H1 (cell line): ENCODE measurements around the gene OR6C6. TPM values are rescaled to one million over a fixed set of nuclear protein-coding genes. Genes with fewer than 3 reads are reported as not detected.

Source experiments
- CTCF ChIA-PET: fragments of 300-600 bp; sonication (Branson Sonifier 250); formaldehyde crosslinking; loops from one replicate; lab custom pipeline; 2021; ENCODE audit not compliant: partially characterized antibody; lab: Charles Lee
- POLR2A ChIA-PET: fragments of 300-600 bp; sonication (Branson Sonifier 250); formaldehyde crosslinking; loops from one replicate; lab custom pipeline; 2021; ENCODE audit warnings: inconsistent platforms; ENCODE audit not compliant: partially characterized antibody; lab: Charles Lee
- DNase-seq, 2 experiments: peaks; one replicate each; pipeline versions ENCODE4 v3.0.0 to v3.0.0-alpha.2; 2010 to 2022; ENCODE audit warnings: low spot score in 2 of 2, low read depth in 1 of 2, mixed read lengths in 1 of 2
- FAIRE-seq: peaks from 2 replicates; lab custom pipeline; 2011; peaks lifted over from hg19 to GRCh38; lab: Jason Lieb, UNC
- H2AFZ ChIP-seq: 2 replicates; pipeline ENCODE4 v1.8.1; 2012; ENCODE audit warnings: low read length, inconsistent platforms
- H2AK5ac ChIP-seq: 2 replicates; pipeline ENCODE4 v1.6.1; 2013; ENCODE audit warnings: low read depth, low read length
- H2BK120ac ChIP-seq: replicated peaks from 2 replicates; pipeline ENCODE3; 2013; ENCODE audit warnings: low read depth, low read length, inconsistent platforms
- H2BK12ac ChIP-seq: 2 replicates; pipeline ENCODE4 v1.6.1; 2013; ENCODE audit warnings: low read depth, low read length
- H2BK15ac ChIP-seq: 2 replicates; pipeline ENCODE4 v1.6.1; 2013; ENCODE audit warnings: low read length
- H2BK20ac ChIP-seq: 2 replicates; pipeline ENCODE4 v1.6.1; 2013; ENCODE audit warnings: low read length
- H2BK5ac ChIP-seq: 2 replicates; pipeline ENCODE4 v1.6.1; 2013; ENCODE audit warnings: low read depth, low read length
- H3K14ac ChIP-seq: 2 replicates; pipeline ENCODE4 v1.6.1; 2013; ENCODE audit warnings: inconsistent platforms; ENCODE audit not compliant: insufficient read length
- H3K18ac ChIP-seq: 2 replicates; pipeline ENCODE4 v1.6.1; 2013; ENCODE audit warnings: low read length; ENCODE audit errors: extremely low read depth
- H3K23ac ChIP-seq: 2 replicates; pipeline ENCODE4 v1.6.1; 2013; ENCODE audit warnings: inconsistent platforms; ENCODE audit not compliant: insufficient read length
- H3K23me2 ChIP-seq: 2 replicates; pipeline ENCODE4 v1.6.1; 2013; ENCODE audit warnings: low read depth, low read length
- H3K27ac ChIP-seq: 2 replicates; pipeline ENCODE4 v1.6.1; 2011; ENCODE audit warnings: low read depth, low read length, inconsistent platforms
- H3K27me3 ChIP-seq, 4 experiments: replicated peaks in 1 of 4; 1 replicate in 1 of 4; 2 replicates in 3 of 4; pipeline versions ENCODE4 v1.6.1 to v1.8.1; 2011 to 2013; ENCODE audit warnings: low read length in 3 of 4, mild to moderate bottlenecking in 3 of 4, inconsistent platforms in 2 of 4, mixed read lengths in 2 of 4, moderate library complexity in 1 of 4; ENCODE audit not compliant: control insufficient read depth in 3 of 4, insufficient read depth in 3 of 4; ENCODE audit errors: extremely low read depth in 1 of 4
- H3K36me3 ChIP-seq, 4 experiments: 2 replicates each; pipeline versions ENCODE4 v1.6.1 to v1.8.1; 2011 to 2013; ENCODE audit warnings: mild to moderate bottlenecking in 4 of 4, low read length in 3 of 4, moderate library complexity in 2 of 4, control low read depth in 1 of 4, inconsistent platforms in 1 of 4; ENCODE audit not compliant: insufficient read depth in 4 of 4, control insufficient read depth in 2 of 4
- H3K4ac ChIP-seq: replicated peaks from 2 replicates; pipeline ENCODE3; 2013; ENCODE audit warnings: low read length, low read depth, mixed read lengths, inconsistent platforms; ENCODE audit not compliant: insufficient read length
- H3K4me1 ChIP-seq, 4 experiments: replicated peaks in 1 of 4; 1 replicate in 1 of 4; 2 replicates in 3 of 4; pipeline versions ENCODE4 v1.6.1 to v1.8.1; 2011 to 2013; ENCODE audit warnings: low read length in 3 of 4, inconsistent platforms in 2 of 4, mixed read lengths in 1 of 4; ENCODE audit not compliant: insufficient read depth in 4 of 4, control insufficient read depth in 3 of 4
- H3K4me2 ChIP-seq, 2 experiments: 2 replicates each; pipeline versions ENCODE4 v1.6.1 to v1.8.1; 2011 to 2013; ENCODE audit warnings: low read depth in 2 of 2, low read length in 2 of 2, control low read depth in 1 of 2, inconsistent platforms in 1 of 2, mild to moderate bottlenecking in 1 of 2; ENCODE audit not compliant: insufficient read depth in 1 of 2
- H3K4me3 ChIP-seq, 4 experiments: fragments of 200-600, 300-600 bp in 1 of 4; sonication (generic), shearing (Covaris generic), sonication (Bioruptor Twin) in 1 of 4; 2 replicates each; pipeline versions ENCODE4 v1.5.1 to v1.8.1; 2011 to 2016; ENCODE audit warnings: low read length in 4 of 4, low read depth in 3 of 4, control low read depth in 2 of 4, inconsistent platforms in 2 of 4, mild to moderate bottlenecking in 2 of 4, mixed read lengths in 1 of 4, moderate library complexity in 1 of 4; ENCODE audit not compliant: insufficient read depth in 2 of 4; ENCODE audit errors: extremely low read depth in 1 of 4
- H3K56ac ChIP-seq: replicated peaks from 2 replicates; pipeline ENCODE3; 2013; ENCODE audit warnings: low read depth, mild to moderate bottlenecking, mixed read lengths, low read length, inconsistent platforms; ENCODE audit not compliant: insufficient read length
- H3K79me1 ChIP-seq: 2 replicates; pipeline ENCODE4 v1.6.1; 2013; ENCODE audit warnings: low read depth, low read length, control low read depth
- H3K79me2 ChIP-seq, 2 experiments: 2 replicates each; pipeline versions ENCODE4 v1.6.1 to v1.8.1; 2012 to 2013; ENCODE audit warnings: low read length in 2 of 2, mild to moderate bottlenecking in 2 of 2, inconsistent platforms in 1 of 2; ENCODE audit not compliant: insufficient read depth in 2 of 2, control insufficient read depth in 1 of 2
- H3K9ac ChIP-seq, 4 experiments: replicated peaks in 1 of 4; 1 replicate in 1 of 4; 2 replicates in 3 of 4; pipeline versions ENCODE4 v1.6.1 to v1.8.1; 2011 to 2013; ENCODE audit warnings: low read depth in 3 of 4, low read length in 3 of 4, control low read depth in 2 of 4, mild to moderate bottlenecking in 2 of 4, moderate library complexity in 2 of 4, inconsistent platforms in 1 of 4; ENCODE audit errors: extremely low read depth in 1 of 4
- H3K9me3 ChIP-seq, 2 experiments: 2 replicates each; pipeline versions ENCODE4 v1.6.1 to v1.8.1; 2012 to 2013; ENCODE audit warnings: mild to moderate bottlenecking in 2 of 2, moderate library complexity in 2 of 2, control low read depth in 1 of 2, inconsistent platforms in 1 of 2, low read depth in 1 of 2, low read length in 1 of 2, mixed read lengths in 1 of 2; ENCODE audit not compliant: insufficient read depth in 2 of 2
- H4K20me1 ChIP-seq, 2 experiments: replicated peaks in 1 of 2; 2 replicates each; pipeline versions ENCODE3 to v1.8.1; 2011 to 2013; ENCODE audit warnings: inconsistent platforms in 2 of 2, low read length in 2 of 2, mild to moderate bottlenecking in 1 of 2; ENCODE audit not compliant: insufficient read depth in 2 of 2, control insufficient read depth in 1 of 2
- H4K5ac ChIP-seq: 2 replicates; pipeline ENCODE4 v1.6.1; 2013; ENCODE audit warnings: low read length, low read depth, mixed read lengths, inconsistent platforms; ENCODE audit not compliant: insufficient read length
- H4K8ac ChIP-seq: 2 replicates; pipeline ENCODE4 v1.8.0; 2013; ENCODE audit warnings: mild to moderate bottlenecking, moderate library complexity, low read length, inconsistent platforms; ENCODE audit not compliant: insufficient read depth; ENCODE audit errors: extremely low read depth
- H4K91ac ChIP-seq: replicated peaks from 2 replicates; pipeline ENCODE3; 2013; ENCODE audit warnings: low read length, mixed read lengths, inconsistent platforms; ENCODE audit not compliant: insufficient read length
- BACH1 ChIP-seq: IDR thresholded peaks from 2 replicates; pipeline ENCODE4 v1.6.1; 2012; ENCODE audit warnings: low read length, improper control_type of control experiment
- BCL11A ChIP-seq, 2 experiments: IDR thresholded peaks; one replicate each; pipeline ENCODE4 v1.6.1; 2011; ENCODE audit warnings: low read depth in 2 of 2, low read length in 2 of 2, mild to moderate bottlenecking in 2 of 2
- CBX5 ChIP-seq: fragments of 300-800, 300-1000 bp; sonication (generic); IDR thresholded peaks from 2 replicates; pipeline ENCODE4 v1.7.1; 2016; ENCODE audit warnings: antibody characterized with exemption, low read length, low read depth
- HDAC6 ChIP-seq: IDR thresholded peaks from one replicate; pipeline ENCODE4 v1.7.1; 2012; ENCODE audit warnings: low read depth, mild to moderate bottlenecking, inconsistent platforms, low read length, moderate library complexity
- RAD21 ChIP-seq, 2 experiments: IDR thresholded peaks in 1 of 2; conservative IDR thresholded peaks in 1 of 2; 2 replicates each; pipeline ENCODE4 v1.6.1; 2011; ENCODE audit warnings: low read depth in 2 of 2, low read length in 2 of 2, improper control_type of control experiment in 1 of 2, inconsistent platforms in 1 of 2, mild to moderate bottlenecking in 1 of 2, moderate library complexity in 1 of 2
- TAF1 ChIP-seq: IDR thresholded peaks from 2 replicates; pipeline ENCODE4 v1.6.1; 2011; ENCODE audit warnings: mild to moderate bottlenecking, low read depth, low read length
- TEAD4 ChIP-seq: IDR thresholded peaks from 2 replicates; pipeline ENCODE4 v1.6.1; 2012; ENCODE audit warnings: low read depth, low read length, inconsistent platforms, mixed read lengths
- YY1 ChIP-seq: IDR thresholded peaks from 2 replicates; pipeline ENCODE4 v1.6.1; 2011; ENCODE audit warnings: low read depth, mild to moderate bottlenecking, low read length
- WGBS, 2 experiments: shearing (Covaris generic) in 1 of 2; methylation state at CpG; one replicate each; pipeline versions ENCODE4 v1.1.6 to v1.1.7; 2013 to 2015; ENCODE audit warnings: low lambda C conversion rate in 2 of 2, mixed read lengths in 2 of 2, inconsistent platforms in 1 of 2, low coverage in 1 of 2, missing lambda C conversion rate in 1 of 2; ENCODE audit not compliant: insufficient replicate concordance in 2 of 2, insufficient coverage in 1 of 2, insufficient read length in 1 of 2; ENCODE audit errors: extremely low coverage in 1 of 2, missing lambda C conversion rate in 1 of 2; 5-methylcytosine and 5-hydroxymethylcytosine counted together
- polyA plus RNA-seq, 7 experiments: library from polyadenylated mRNA; depleted of rRNA in 3 of 7; stranded (reverse) in 5 of 7; unstranded in 2 of 7; fragments of >200 nt in 5 of 7; fragments of 200-250 nt in 2 of 7; gene quantifications; 1 replicate in 5 of 7; 2 replicates in 1 of 7; 4 replicates in 1 of 7; pipeline versions ENCODE4 v1.2.1 to v1.2.3, GENCODE V29; 2011 to 2013; ENCODE audit warnings: missing spikeins in 2 of 7, mixed read lengths in 2 of 7
- total RNA-seq: library from RNA; stranded (reverse); fragmentation: NEBNext Ultra II Directional; extraction: Animal tissue kit (Norgen Biotek cat#: 25700); gene quantifications from 2 replicates; pipeline ENCODE4 v1.2.1, GENCODE V29; 2021
- TF ChIP-seq, protein P1 (sequence below): IDR thresholded peaks from 2 replicates; pipeline ENCODE4 v1.6.1; 2012; ENCODE audit warnings: inconsistent platforms

Gene OR6C6
- total and polyA plus RNA-seq, 2 of the 8 experiments (the other 6 are each of a cell fraction or from before 2014, with no cell fraction given) = not detected

DNA sequence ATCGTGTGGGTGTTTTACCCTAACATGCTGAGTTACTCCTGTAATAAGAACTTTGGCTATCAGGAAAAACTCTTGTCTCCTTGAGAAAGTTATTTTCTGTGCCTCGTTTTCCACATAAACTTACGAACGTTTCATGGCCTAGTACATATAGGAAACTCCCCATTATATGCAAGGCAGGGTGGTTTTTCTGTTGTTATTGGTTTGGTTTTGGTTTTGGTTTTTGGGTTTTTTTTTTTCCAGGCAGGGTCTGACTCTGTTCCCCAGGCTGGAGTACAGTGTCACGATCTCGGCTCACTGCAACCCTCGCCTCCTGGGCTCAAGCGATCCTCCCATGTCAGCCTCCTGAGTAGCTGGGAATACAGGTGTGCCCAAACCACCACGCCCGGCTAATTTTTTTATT lies 39.6 kb upstream of the OR6C6 start:
- no peak for TF ChIP-seq BCL11A (IDR thresholded peaks at IDR 0.05; ENCODE audit: low read depth in 2 of 2, low read length in 2 of 2)
- TF ChIP-seq, protein P1, sequence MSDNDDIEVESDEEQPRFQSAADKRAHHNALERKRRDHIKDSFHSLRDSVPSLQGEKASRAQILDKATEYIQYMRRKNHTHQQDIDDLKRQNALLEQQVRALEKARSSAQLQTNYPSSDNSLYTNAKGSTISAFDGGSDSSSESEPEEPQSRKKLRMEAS = no peak
- no peak for TF ChIP-seq HDAC6
- no peak for TF ChIP-seq RAD21 (IDR thresholded peaks at IDR 0.05 in 1 of 2, conservative IDR thresholded peaks at IDR 0.05 in 1 of 2; ENCODE audit: low read depth in 2 of 2, low read length in 2 of 2)
- TF ChIP-seq CBX5 = no peak
- no peak for TF ChIP-seq BACH1
- no peak for TF ChIP-seq TEAD4
- TF ChIP-seq TAF1 = no peak
- no peak for TF ChIP-seq YY1
- Histone ChIP-seq H3K18ac (no peak overlapping the region), H4K8ac (no peak overlapping the region), H3K4me2 (no peak overlapping the region), H3K27ac (no peak overlapping the region), H4K5ac (no peak overlapping the region), H2BK15ac (no peak overlapping the region), H3K27me3 (no peaks in the 10 kb centered on the region), H3K23me2 (no peaks in the 10 kb centered on the region), H3K4me1 (peaks cover 0 to 3% (median 0%) of the 10 kb centered on the region in 4 experiments; a peak in 1 of 7 replicates), H3K9ac (no peak overlapping the region), H2BK12ac (no peak overlapping the region), H3K79me2 (no peaks in the 10 kb centered on the region), H2BK120ac (no peak overlapping the region), H2BK20ac (no peak overlapping the region), H3K14ac (no peak overlapping the region), H4K20me1 (no peaks in the 10 kb centered on the region), H2AFZ (no peak overlapping the region), H3K4me3 (no peak overlapping the region), H3K9me3 (no peaks in the 10 kb centered on the region), H3K79me1 (no peaks in the 10 kb centered on the region), H4K91ac (no peak overlapping the region), H3K36me3 (no peaks in the 10 kb centered on the region), H2BK5ac (no peak overlapping the region), H3K56ac (no peak overlapping the region), H3K23ac (no peak overlapping the region), H2AK5ac (no peak overlapping the region), H3K4ac (no peak overlapping the region)
- WGBS, 2 experiments = 94% methylated on average over 10 of the region's 10 CpGs; no CpG with 5 or more reads in 1 of the 2 experiments
- CTCF ChIA-PET = interaction anchor here (1.2 kb wide), 1 partner anchor 180 kb away, joined by 3 read pairs; no protein-coding TSS in a partner anchor
- FAIRE-seq = no peak
- no peak for DNase-seq
- POLR2A ChIA-PET = no interaction called here
